GM19395 (cell line): ENCODE results near the gene MANF.
"Not testable (repeated sequence)": the region's sequence is repeated elsewhere in the genome, so short reads cannot be mapped to it uniquely, and the experiment has no call there.

ENCODE experiments used
- ATAC-seq: cut with Tn5 transposase; IDR thresholded peaks from one replicate; pipeline ENCODE4 v1.9.1; 2021; ENCODE audit warnings: mild to moderate bottlenecking, moderate library complexity; ENCODE audit not compliant: unreplicated experiment

Gene MANF

DNA sequence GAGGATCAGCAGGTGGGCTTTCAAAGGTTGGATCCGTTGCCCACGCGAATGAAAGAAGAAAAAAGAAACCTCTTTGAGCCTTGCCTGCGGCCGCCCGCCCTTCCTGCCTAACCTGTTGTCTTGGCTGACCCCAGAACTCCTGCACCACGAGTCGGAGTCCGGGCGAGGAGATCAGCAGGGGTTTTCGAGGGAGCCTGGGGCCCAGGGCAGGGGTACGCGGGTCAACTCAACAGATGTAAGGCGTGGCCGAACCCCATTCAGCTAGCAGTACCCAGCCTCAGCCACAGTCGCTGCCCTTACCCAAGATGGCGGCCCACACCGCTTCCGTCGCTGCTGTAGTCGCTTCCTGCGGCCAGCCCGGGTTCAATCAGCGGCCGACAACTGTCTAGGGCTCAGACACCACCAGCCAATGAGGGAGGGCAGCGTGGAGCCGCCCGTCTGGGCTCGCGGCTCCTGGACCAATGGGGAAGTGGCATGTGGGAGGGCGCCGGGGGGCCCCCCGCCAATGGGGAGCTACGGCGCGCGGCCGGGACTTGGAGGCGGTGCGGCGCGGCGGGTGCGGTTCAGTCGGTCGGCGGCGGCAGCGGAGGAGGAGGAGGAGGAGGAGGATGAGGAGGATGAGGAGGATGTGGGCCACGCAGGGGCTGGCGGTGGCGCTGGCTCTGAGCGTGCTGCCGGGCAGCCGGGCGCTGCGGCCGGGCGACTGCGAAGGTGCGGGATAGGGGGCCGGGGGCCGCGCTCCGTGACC is at the start of gene MANF:
Gene MANF, plus strand, starts transcription at position 566 of the 748 bp plus-strand sequence. Its CDS starts 52 bp downstream, at position 618.
- peak; percentile 92 for ATAC-seq

DNA sequence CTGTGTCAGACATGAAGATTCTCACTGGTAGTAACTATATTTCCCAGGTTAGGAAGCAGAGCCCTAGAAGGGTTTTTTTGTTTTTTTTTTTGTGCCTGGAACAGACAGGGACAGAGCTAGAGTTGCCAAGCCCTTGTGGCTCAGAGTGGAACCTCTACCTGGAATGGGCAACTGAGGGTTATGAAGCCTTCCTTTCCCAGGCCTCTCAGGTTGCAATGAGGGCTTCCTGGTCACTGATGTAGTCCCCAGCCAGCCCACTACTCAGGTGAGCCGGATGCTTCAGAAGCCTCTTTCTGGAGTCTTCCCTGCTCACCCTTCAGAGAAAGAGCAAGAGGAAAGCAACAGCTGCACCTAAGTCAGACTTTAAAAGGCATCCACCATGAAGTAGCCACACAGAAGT is 48.8 kb upstream of the MANF start:
- ATAC-seq, result no peak

- ATAC-seq, result no peak
These were observed 47.4 kb upstream of the MANF start for GRCh38 chr3:51337666-51338065.

GRCh38 chr3:51338632-51339031 is 46.5 kb upstream of the MANF start:
- ATAC-seq, result no peak

DNA sequence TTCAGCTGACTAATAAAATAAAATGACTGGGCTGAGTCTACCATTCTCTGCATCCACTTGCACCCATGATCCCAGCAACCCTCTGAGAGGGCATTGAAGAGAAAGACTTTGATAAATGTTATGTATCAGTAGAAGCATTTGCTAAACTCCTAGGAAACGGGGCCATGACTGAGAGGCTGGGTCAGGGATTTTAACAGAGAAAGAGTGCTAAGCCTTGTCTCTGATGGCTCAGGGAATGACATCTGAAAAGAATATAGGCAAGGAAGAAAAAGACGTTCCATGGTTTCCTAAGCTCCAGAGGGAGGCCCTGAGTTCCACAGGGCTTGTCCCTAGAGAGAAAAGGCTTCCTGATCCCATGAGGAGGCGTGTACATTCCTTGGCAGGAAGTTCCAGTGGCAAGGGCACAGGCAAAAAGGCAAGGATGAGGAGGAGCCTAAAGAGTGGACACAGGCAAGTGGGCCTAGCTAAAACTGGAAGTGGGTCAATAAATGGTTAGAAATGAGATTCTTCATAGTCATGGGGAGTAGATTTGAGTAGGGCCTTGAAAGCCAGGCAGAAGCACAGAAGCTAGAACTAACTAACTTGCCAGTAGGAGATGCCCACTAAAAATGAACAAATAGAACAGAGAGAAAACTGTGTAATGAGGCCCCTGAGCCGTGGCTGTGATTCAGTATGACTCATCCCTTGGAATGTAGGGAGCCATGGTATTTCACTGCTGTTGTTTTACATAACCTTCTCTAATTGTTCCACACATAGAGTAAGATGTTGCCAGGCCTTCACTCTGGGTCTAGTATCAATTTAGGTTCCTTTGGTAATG is 44.9 kb upstream of the MANF start:
- ATAC-seq, result no peak

DNA sequence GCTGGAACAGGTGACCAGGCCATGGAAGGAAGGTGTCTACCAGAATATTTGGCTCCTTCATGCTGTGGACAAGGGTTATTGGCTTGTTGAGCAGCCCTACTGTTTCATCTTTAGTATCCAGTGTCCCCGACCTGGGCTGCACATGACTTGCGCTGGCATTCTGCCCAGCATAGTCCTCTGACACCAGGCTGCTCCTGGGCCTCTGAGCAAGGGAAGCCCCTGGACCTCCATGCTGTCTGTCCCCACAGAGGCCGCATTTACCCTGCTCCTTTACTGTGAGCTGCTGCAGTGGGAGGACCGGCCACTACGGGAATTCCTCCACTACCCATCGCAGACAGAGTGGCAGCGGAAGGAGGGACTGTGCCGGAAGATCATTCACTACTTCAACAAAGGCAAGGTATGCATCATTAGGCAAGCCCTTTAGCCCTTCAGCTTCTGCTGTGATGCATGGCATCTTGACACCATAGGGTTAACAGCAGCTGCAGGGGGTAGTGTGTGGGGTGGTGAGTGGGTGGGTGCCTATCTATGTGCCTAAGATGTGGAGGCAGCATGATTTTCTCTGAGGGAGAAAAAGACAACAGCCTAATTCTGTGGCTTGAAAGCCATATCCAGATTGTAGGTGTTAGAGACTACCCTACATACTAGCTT is 44.0 kb upstream of the MANF start:
- ATAC-seq, result no peak

GRCh38 chr3:51343918-51344687 is 41.0 kb upstream of the MANF start:
- ATAC-seq, result no peak

- no peak for ATAC-seq
These were observed 34.3 kb upstream of the MANF start for GRCh38 chr3:51350751-51351150.

DNA sequence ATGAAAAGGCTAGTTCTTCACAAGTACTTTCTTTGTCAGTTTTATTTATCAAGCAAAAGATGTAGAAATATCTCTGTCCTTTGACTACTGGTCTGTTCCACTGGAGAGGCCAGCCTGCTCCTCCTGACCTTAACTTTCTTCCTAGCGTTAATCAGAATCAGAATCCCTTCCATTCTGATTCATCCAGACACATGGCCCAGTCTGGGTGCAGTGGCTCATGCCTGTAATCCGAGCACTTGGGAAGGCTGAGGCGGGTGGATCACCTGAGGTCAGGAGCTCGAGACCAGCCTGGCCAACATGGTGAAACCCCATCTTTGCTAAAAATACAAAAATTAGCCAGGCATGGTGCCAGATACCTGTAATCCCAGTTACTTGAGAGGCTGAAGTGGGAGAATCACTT is 32.0 kb upstream of the MANF start:
- ATAC-seq, result no peak

DNA sequence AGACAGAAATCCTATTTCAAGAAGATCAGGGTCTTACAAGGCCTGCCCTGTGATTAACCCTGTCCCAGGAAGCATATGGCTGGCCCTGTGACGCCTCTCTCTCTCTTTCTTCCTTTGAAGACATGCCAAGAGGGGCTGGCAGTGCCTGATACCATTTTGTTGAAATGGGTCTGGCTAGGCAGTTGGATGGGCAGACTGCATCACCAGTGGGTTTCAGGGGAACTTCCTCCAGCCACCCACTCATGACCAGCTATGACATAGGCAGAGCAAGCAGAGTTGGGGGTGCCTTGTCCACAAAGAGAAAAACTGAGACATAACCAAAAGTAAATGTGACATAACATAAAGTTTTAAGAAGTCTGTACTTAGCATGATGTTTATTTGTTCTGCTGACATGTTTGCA is 31.4 kb upstream of the MANF start:
- ATAC-seq, result no peak

- ATAC-seq, result no peak
These were observed 30.9 kb upstream of the MANF start for GRCh38 chr3:51354172-51354571.

- ATAC-seq, result no peak
These were observed 30.1 kb upstream of the MANF start for GRCh38 chr3:51354731-51355615.

DNA sequence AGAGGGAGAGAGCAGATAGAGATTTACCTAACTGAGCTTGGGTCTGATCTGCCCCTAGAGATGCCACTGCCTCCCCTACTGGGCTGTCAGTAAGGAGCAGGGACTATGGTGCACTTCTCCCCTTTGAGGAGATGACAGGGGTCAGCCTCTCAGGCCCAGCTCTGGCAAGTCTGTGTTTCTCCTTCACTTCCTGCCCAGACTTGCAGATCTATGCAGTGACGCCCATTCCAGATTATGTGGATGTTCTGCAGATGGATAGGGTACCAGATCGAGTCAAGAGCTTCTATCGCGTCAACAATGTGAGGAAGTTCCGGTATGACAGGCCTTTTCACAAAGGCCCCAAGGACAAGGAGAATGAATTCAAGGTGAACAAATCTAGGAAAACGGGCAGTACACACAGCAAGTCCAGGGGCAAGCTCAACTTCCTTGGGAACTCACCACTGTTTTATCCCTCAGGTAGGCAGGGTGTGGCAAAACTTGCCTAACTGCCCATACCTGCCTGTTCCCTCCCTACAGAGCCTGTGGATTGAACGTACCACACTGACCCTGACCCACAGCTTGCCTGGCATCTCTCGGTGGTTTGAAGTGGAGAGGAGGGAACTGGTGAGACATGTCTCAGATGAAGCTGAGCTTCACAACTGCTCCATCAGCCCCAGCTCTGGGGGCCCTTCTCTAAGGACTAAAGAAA is 29.1 kb upstream of the MANF start:
- ATAC-seq, result no peak

DNA sequence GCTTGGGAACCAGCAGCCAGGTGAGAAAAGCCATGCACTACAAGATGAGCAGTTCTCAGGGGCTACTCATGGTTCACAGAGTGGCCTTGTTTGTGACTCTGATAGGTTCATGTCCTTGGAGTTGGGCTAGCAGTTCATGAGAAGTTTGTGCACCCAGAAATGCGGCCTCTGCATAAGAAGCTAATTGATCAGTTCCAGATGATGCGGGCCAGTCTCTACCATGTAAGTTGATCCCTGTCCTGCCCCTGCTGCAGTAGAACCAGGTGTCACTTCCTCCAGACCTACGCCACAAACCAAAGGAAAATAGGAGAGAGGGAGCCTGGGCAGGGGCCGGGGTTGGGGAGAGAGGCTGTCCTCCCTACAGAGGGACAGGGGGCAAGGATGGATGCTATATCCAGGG is 27.2 kb upstream of the MANF start:
- ATAC-seq, result no peak

DNA sequence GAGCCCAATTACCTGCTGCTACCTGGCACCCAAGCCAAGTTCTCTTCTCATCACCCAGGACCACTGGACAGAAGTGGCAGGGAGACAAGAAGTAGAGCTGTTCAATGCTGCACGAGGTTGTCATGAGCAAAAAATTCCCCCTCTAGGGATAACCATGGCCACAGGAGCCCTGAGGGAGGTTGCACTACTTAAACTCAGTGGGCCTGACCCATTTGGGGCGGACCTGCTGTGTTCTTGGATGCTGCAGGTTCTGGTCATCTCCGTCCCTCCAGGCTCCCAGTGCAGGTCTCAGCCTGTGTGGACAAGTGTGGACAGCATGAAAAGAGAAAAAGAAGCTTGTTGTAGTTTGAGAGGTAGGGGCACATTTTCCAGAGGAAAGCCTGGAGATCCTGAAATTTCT is 26.1 kb upstream of the MANF start:
- no peak for ATAC-seq

DNA sequence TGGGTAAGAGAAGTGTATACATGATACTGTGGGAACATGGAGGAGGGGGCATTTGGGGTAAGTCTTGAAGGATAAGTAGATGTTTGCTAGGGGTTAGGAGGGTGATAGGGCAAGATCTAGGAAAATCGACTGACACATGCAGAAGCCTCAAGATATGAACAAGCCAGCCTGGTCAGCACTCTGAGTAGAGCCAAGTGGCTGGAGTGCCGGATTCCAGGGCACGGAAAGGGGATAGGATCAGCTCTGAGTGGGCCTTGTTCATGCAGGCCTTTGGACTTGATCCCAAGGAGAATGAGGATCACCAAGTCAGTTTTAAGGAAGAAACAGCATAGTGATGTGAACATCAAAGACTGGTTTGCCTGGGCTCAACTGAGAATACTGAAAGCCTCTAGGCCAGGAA is 24.3 kb upstream of the MANF start:
- no peak for ATAC-seq

- no peak for ATAC-seq
These were observed 23.3 kb upstream of the MANF start for GRCh38 chr3:51361746-51362145.

DNA sequence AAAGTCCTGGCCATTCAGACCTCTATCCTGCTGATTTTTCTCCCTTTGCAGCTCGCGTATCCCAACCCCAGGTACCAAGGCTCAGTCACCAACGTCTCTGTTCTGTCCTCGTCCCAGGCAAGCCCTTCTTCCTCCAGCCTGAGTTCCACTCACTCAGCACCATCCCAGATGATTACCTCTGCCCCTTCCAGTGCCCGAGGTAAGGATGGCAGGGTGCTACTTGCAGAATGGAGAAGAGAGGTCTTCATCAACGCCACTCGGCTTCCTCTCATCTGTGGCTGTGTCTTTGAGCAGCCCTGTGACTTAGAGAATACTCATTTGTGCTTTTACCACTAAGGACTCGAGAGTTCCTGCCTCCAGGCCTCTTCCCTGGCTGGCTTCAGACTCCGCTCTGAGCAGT is 22.6 kb upstream of the MANF start:
- no peak for ATAC-seq

- not testable (repeated sequence) for ATAC-seq
These were observed 16.8 kb upstream of the MANF start for GRCh38 chr3:51368276-51368675.
